Measurements from ENCODE around the gene JAM2. TPM values are rescaled to one million over a fixed set of nuclear protein-coding genes. Genes with fewer than 3 reads are reported as not detected.

JAM2 gene
- total RNA-seq, 1 experiment from 2014 or later = 2.6 TPM

DNA sequence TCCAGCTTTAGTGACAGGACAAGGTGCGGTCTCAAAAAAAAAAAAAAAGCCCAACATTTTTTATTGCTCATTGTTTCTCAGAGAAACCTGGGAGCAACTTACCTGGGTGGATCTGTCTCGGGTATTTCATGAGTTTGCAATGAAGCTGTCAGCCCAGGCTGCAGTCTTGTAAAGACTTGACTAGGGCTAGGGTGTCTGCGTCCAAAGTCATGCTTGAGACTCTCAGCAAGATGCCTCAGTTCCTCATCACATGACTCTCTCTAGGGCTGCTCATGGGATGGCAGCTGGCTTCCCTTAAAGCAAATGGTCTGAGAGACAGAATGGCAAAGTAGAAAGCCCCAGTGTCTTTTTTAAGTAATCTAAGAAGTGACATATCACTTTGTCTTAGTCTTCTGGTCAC is 103.8 kb downstream of the JAM2 start:
- Mint-ChIP-seq H3K27ac (peak overlapping the region in 1 of 3 experiments; percentile 37; a peak in 2 of 7 replicates), H3K4me1 (peaks cover 0 to 3% of the 10 kb centered on the region in 2 experiments; a peak in 1 of 4 replicates), H3K9me3 (no peaks in the 10 kb centered on the region), H3K36me3 (ENCODE audit: insufficient read depth in 1 of 3, low read depth in 3 of 3) (peaks cover 0 to 13% (median 7%) of the 10 kb centered on the region in 3 experiments; a peak in 5 of 7 replicates), H3K27me3 (ENCODE audit: low read depth) (no peaks in the 10 kb centered on the region), H3K4me3 (no peak overlapping the region)
- H3K79me2 ChIP-seq (ENCODE audit: insufficient read depth, low read length) = peaks cover 6% of the 10 kb centered on the region; the same call in 1 of the 2 replicates
- H2BK5ac ChIP-seq (ENCODE audit: insufficient read length, low read length) = no peak overlapping the region
- no peak overlapping the region for H3T11ph ChIP-seq (ENCODE audit: low read length)
- no peak overlapping the region for H3K14ac ChIP-seq (ENCODE audit: insufficient read depth, low read length)
- WGBS (ENCODE audit: extremely low coverage, insufficient read length, low lambda C conversion rate) = no CpG with 5 or more reads among the region's 3 CpGs
- H2BK20ac ChIP-seq (ENCODE audit: low read depth, low read length, poor library complexity, severe bottlenecking) = no peak overlapping the region
- H3K9me3 ChIP-seq (ENCODE audit: control insufficient read depth, low read depth, low read length) = no peaks in the 10 kb centered on the region
- no peak overlapping the region for H2BK15ac ChIP-seq (ENCODE audit: low read depth, low read length)
- no peak overlapping the region for H2BK120ac ChIP-seq (ENCODE audit: low read depth, low read length, poor library complexity, severe bottlenecking)
- H2AFZ ChIP-seq (ENCODE audit: low read length) = no peak overlapping the region
- H2AK5ac ChIP-seq (ENCODE audit: insufficient read length, low read length) = no peak overlapping the region
- H3K4me1 ChIP-seq (ENCODE audit: insufficient read depth, low read length) = no peaks in the 10 kb centered on the region
- DNase-seq = no peak
- H4K5ac ChIP-seq (ENCODE audit: insufficient read length, low read depth, low read length) = no peak overlapping the region
- H3K4ac ChIP-seq (ENCODE audit: low read depth, low read length) = no peak overlapping the region
- no peak overlapping the region for H3K27ac ChIP-seq (ENCODE audit: insufficient read length, low read depth, low read length)
- H3K56ac ChIP-seq (ENCODE audit: insufficient read length, low read depth, low read length) = no peak overlapping the region
- H3K27me3 ChIP-seq (ENCODE audit: insufficient read depth, low read length) = no peaks in the 10 kb centered on the region
- TF ChIP-seq, protein P1, sequence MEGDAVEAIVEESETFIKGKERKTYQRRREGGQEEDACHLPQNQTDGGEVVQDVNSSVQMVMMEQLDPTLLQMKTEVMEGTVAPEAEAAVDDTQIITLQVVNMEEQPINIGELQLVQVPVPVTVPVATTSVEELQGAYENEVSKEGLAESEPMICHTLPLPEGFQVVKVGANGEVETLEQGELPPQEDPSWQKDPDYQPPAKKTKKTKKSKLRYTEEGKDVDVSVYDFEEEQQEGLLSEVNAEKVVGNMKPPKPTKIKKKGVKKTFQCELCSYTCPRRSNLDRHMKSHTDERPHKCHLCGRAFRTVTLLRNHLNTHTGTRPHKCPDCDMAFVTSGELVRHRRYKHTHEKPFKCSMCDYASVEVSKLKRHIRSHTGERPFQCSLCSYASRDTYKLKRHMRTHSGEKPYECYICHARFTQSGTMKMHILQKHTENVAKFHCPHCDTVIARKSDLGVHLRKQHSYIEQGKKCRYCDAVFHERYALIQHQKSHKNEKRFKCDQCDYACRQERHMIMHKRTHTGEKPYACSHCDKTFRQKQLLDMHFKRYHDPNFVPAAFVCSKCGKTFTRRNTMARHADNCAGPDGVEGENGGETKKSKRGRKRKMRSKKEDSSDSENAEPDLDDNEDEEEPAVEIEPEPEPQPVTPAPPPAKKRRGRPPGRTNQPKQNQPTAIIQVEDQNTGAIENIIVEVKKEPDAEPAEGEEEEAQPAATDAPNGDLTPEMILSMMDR (conservative IDR thresholded peaks at IDR 0.05) = no peak
- H4K8ac ChIP-seq (replicated peaks; ENCODE audit: insufficient read length, low read depth, low read length) = no peak overlapping the region
- H4K91ac ChIP-seq (ENCODE audit: insufficient read length, low read depth, low read length) = no peak overlapping the region
- no peak overlapping the region for H3K18ac ChIP-seq (ENCODE audit: insufficient read length, low read depth, low read length)
- no peaks in the 10 kb centered on the region for H4K20me1 ChIP-seq (ENCODE audit: control insufficient read depth, insufficient read depth, insufficient read length)
- no peak overlapping the region for H3K9ac ChIP-seq (ENCODE audit: extremely low read depth, insufficient read length, low read length)
- H3K23me2 ChIP-seq (ENCODE audit: insufficient read length, low read depth, low read length, poor library complexity, severe bottlenecking) = no peaks in the 10 kb centered on the region
- peaks cover 4% of the 10 kb centered on the region for H3K79me1 ChIP-seq (ENCODE audit: insufficient read depth, low read depth, low read length, poor library complexity, severe bottlenecking)
- H3K4me2 ChIP-seq (ENCODE audit: insufficient read depth, insufficient read length, low read length) = no peak overlapping the region
- H2BK12ac ChIP-seq (ENCODE audit: insufficient read length, low read depth, low read length) = no peak overlapping the region
- H3K23ac ChIP-seq (ENCODE audit: insufficient read length, low read depth, low read length) = no peak overlapping the region
